Breast epithelium (tissue), 4 donors: ENCODE measurements around the gene EML2. TPM values are rescaled to one million over a fixed set of nuclear protein-coding genes. Genes with fewer than 3 reads are reported as not detected.

Experiments used
- DNase-seq, 2 donors: peaks; one replicate each; pipeline ENCODE4 v3.0.0-alpha.2; 2019; ENCODE audit warnings: low spot score in 2 of 2
- H3K27ac ChIP-seq, 2 donors: fragments of 200-600 bp; sonication (generic) in 1 of 2; one replicate each; pipeline ENCODE4 v1.5.1; 2016 to 2019; ENCODE audit warnings: mild to moderate bottlenecking in 1 of 2
- H3K27me3 ChIP-seq, 2 donors: fragments of 200-600 bp; sonication (generic) in 1 of 2; one replicate each; pipeline versions ENCODE4 v1.5.1 to v1.6.0; 2017 to 2019; ENCODE audit warnings: control low read depth in 1 of 2, mild to moderate bottlenecking in 1 of 2
- H3K36me3 ChIP-seq: fragments of 200-600 bp; one replicate; pipeline ENCODE4 v1.5.1; 2019
- H3K4me1 ChIP-seq, 2 donors: fragments of 200-600 bp; sonication (generic); one replicate each; pipeline ENCODE4 v1.5.1; 2016 to 2019; ENCODE audit warnings: control low read depth in 1 of 2
- H3K4me3 ChIP-seq, 3 donors: fragments of 200-600 bp; sonication (generic); 1 replicate in 2 of 3; 2 replicates in 1 of 3; pipeline ENCODE4 v1.5.1; 2016 to 2019; ENCODE audit warnings: mild to moderate bottlenecking in 3 of 3, moderate library complexity in 2 of 3
- H3K9me3 ChIP-seq, 2 donors: fragments of 200-600 bp; sonication (generic) in 1 of 2; one replicate each; pipeline ENCODE4 v1.5.1; 2016 to 2019; ENCODE audit warnings: control low read depth in 1 of 2
- CTCF ChIP-seq, 3 donors: fragments of 450-650 bp; IDR thresholded peaks; one replicate each; pipeline ENCODE4 v1.5.1; 2016 to 2017; ENCODE audit warnings: antibody characterized with exemption in 3 of 3, mild to moderate bottlenecking in 3 of 3, moderate library complexity in 3 of 3
- POLR2A ChIP-seq: fragments of 450-650 bp; IDR thresholded peaks from one replicate; pipeline ENCODE4 v1.6.1; 2016; ENCODE audit warnings: antibody characterized with exemption, mild to moderate bottlenecking, moderate library complexity
- POLR2AphosphoS5 ChIP-seq, 3 donors: sonication (generic); formaldehyde crosslinking; IDR thresholded peaks; one replicate each; pipeline ENCODE4 v1.6.1; 2017; ENCODE audit warnings: antibody characterized with exemption in 3 of 3
- intact Hi-C: fragments of 100-400 bp; cut with DNase I; formaldehyde crosslinking; loops from one replicate; pipeline ENCODE4 v1.15.1; 2023; ENCODE audit warnings: low total_unique reads
- total RNA-seq, 3 donors: library from RNA; depleted of rRNA; stranded (reverse); fragments of >200 nt; gene quantifications; one replicate each; pipeline ENCODE4 v1.1.0, GENCODE V29; 2016

Gene EML2
- total RNA-seq, 3 donors from 2014 or later = 27.7 to 42.0 (median 32.4) TPM

GRCh38 chr19:45599286-45599685 lies 39.9 kb downstream of the EML2 start:
- Histone ChIP-seq H3K36me3 (no peaks in the 10 kb centered on the region), H3K27me3 (peaks cover 0 to 60% of the 10 kb centered on the region in 2 donors), H3K27ac (peak overlapping the region in 1 of 2 donors; percentile 13), H3K4me1 (no peaks in the 10 kb centered on the region), H3K4me3 (peak overlapping the region in 1 of 3 donors; percentile 54), H3K9me3 (no peaks in the 10 kb centered on the region)
- TF ChIP-seq CTCF (IDR thresholded peaks at IDR 0.05) (no peak), POLR2AphosphoS5 (IDR thresholded peaks at IDR 0.05) (no peak), POLR2A (no peak)
- intact Hi-C loops = loop anchor here (5.0 kb wide), 1 partner anchor 43 kb away; no protein-coding TSS in a partner anchor
- no peak for DNase-seq

GRCh38 chr19:45598267-45599001 lies 40.8 kb downstream of the EML2 start:
- no peak for DNase-seq
- intact Hi-C loops = loop anchor here (5.0 kb wide), 1 partner anchor 44 kb away; no protein-coding TSS in a partner anchor
- no peaks in the 10 kb centered on the region for H3K9me3 ChIP-seq
- no peaks in the 10 kb centered on the region for H3K36me3 ChIP-seq
- no peaks in the 10 kb centered on the region for H3K4me1 ChIP-seq
- TF ChIP-seq CTCF (IDR thresholded peaks at IDR 0.05) (no peak), POLR2A (no peak), POLR2AphosphoS5 (IDR thresholded peaks at IDR 0.05) (no peak)
- H3K27me3 ChIP-seq = peaks cover 0 to 60% of the 10 kb centered on the region in 2 donors
- H3K4me3 ChIP-seq = peak overlapping the region in 1 of 3 donors; percentile 54
- peak overlapping the region in 1 of 2 donors; percentile 48 for H3K27ac ChIP-seq

GRCh38 chr19:45597425-45598111 lies 41.6 kb downstream of the EML2 start:
- no peak for DNase-seq
- H3K27me3 ChIP-seq = peaks cover 0 to 51% of the 10 kb centered on the region in 2 donors
- peak overlapping the region in 1 of 3 donors; percentile 54 for H3K4me3 ChIP-seq
- H3K36me3 ChIP-seq = no peaks in the 10 kb centered on the region
- peak in 1 of 3 donors; percentile 35 for TF ChIP-seq POLR2AphosphoS5 (IDR thresholded peaks at IDR 0.05)
- no peak for TF ChIP-seq POLR2A
- no peak for TF ChIP-seq CTCF (IDR thresholded peaks at IDR 0.05)
- no peaks in the 10 kb centered on the region for H3K9me3 ChIP-seq
- H3K4me1 ChIP-seq = no peaks in the 10 kb centered on the region
- intact Hi-C loops = loop anchor here (5.0 kb wide), 1 partner anchor 45 kb away; no protein-coding TSS in a partner anchor
- H3K27ac ChIP-seq = peak overlapping the region in 1 of 2 donors; percentile 48

- TF ChIP-seq POLR2A (no peak), POLR2AphosphoS5 (IDR thresholded peaks at IDR 0.05) (no peak), CTCF (IDR thresholded peaks at IDR 0.05) (no peak)
- Histone ChIP-seq H3K4me3 (no peak overlapping the region), H3K9me3 (no peaks in the 10 kb centered on the region), H3K36me3 (no peaks in the 10 kb centered on the region), H3K4me1 (no peaks in the 10 kb centered on the region), H3K27ac (no peak overlapping the region), H3K27me3 (peaks cover 0 to 49% of the 10 kb centered on the region in 2 donors)
- intact Hi-C loops = loop anchor here (5.0 kb wide), 1 partner anchor 46 kb away; no protein-coding TSS in a partner anchor
- DNase-seq = no peak
Observed at GRCh38 chr19:45595814-45596213, 43.4 kb downstream of the EML2 start.

GRCh38 chr19:45593520-45593919 lies 45.7 kb downstream of the EML2 start:
- TF ChIP-seq POLR2A = no peak
- Histone ChIP-seq H3K4me3 (no peak overlapping the region), H3K36me3 (no peaks in the 10 kb centered on the region), H3K9me3 (no peaks in the 10 kb centered on the region), H3K27me3 (peaks cover 0 to 33% of the 10 kb centered on the region in 2 donors), H3K4me1 (no peaks in the 10 kb centered on the region), H3K27ac (no peak overlapping the region)
- intact Hi-C loops = no loop called here
- DNase-seq = no peak
